ENCODE results near the gene ST6GALNAC2.
A peak's percentile ranks its signal among the peaks of the same experiment; 100 is the strongest.

Gene ST6GALNAC2

GRCh38 chr17:76549215-76549518 lies 36.5 kb downstream of the ST6GALNAC2 start:
- peaks cover 11% of the 10 kb centered on the region for H3K27me3 ChIP-seq (ENCODE audit: control insufficient read depth, insufficient read depth, low read length)
- H3K4me1 ChIP-seq (ENCODE audit: control insufficient read depth, insufficient read depth, low read length) = peaks cover 38% of the 10 kb centered on the region
- H3K9ac ChIP-seq (ENCODE audit: low read depth, low read length) = no peak overlapping the region
- H3K9me3 ChIP-seq (replicated peaks; ENCODE audit: low read length) = no peaks in the 10 kb centered on the region
- no peak overlapping the region for H3K4me3 ChIP-seq (ENCODE audit: low read length)
- no peak overlapping the region for H3K4me2 ChIP-seq (ENCODE audit: low read length)
- H3K36me3 ChIP-seq (ENCODE audit: insufficient read depth, low read length) = no peaks in the 10 kb centered on the region

GRCh38 chr17:76548378-76549214 lies 37.1 kb downstream of the ST6GALNAC2 start:
- Histone ChIP-seq H3K9ac (ENCODE audit: low read depth, low read length) (no peak overlapping the region), H3K4me3 (ENCODE audit: low read length) (no peak overlapping the region), H3K36me3 (ENCODE audit: insufficient read depth, low read length) (no peaks in the 10 kb centered on the region), H3K4me2 (ENCODE audit: low read length) (no peak overlapping the region), H3K9me3 (replicated peaks; ENCODE audit: low read length) (no peaks in the 10 kb centered on the region), H3K27me3 (ENCODE audit: control insufficient read depth, insufficient read depth, low read length) (peaks cover 17% of the 10 kb centered on the region), H3K4me1 (ENCODE audit: control insufficient read depth, insufficient read depth, low read length) (peaks cover 40% of the 10 kb centered on the region)

GRCh38 chr17:76547642-76548202 lies 37.9 kb downstream of the ST6GALNAC2 start:
- Histone ChIP-seq H3K4me2 (ENCODE audit: low read length) (no peak overlapping the region), H3K27me3 (ENCODE audit: control insufficient read depth, insufficient read depth, low read length) (peaks cover 25% of the 10 kb centered on the region), H3K9me3 (replicated peaks; ENCODE audit: low read length) (no peaks in the 10 kb centered on the region), H3K9ac (ENCODE audit: low read depth, low read length) (no peak overlapping the region), H3K4me3 (ENCODE audit: low read length) (no peak overlapping the region), H3K36me3 (ENCODE audit: insufficient read depth, low read length) (no peaks in the 10 kb centered on the region), H3K4me1 (ENCODE audit: control insufficient read depth, insufficient read depth, low read length) (peaks cover 40% of the 10 kb centered on the region)

- peak overlapping the region; percentile 25 for H3K4me3 ChIP-seq (ENCODE audit: low read length)
These were observed 38.4 kb downstream of the ST6GALNAC2 start for GRCh38 chr17:76547183-76547641.

GRCh38 chr17:76546556-76547182 lies 39.0 kb downstream of the ST6GALNAC2 start:
- Histone ChIP-seq H3K4me2 (ENCODE audit: low read length) (peak overlapping the region; percentile 72), H3K9me3 (replicated peaks; ENCODE audit: low read length) (no peaks in the 10 kb centered on the region), H3K36me3 (ENCODE audit: insufficient read depth, low read length) (no peaks in the 10 kb centered on the region), H3K9ac (ENCODE audit: low read depth, low read length) (peak overlapping the region; percentile 69), H3K4me3 (ENCODE audit: low read length) (peak overlapping the region; percentile 25), H3K27me3 (ENCODE audit: control insufficient read depth, insufficient read depth, low read length) (peaks cover 31% of the 10 kb centered on the region), H3K4me1 (ENCODE audit: control insufficient read depth, insufficient read depth, low read length) (peaks cover 39% of the 10 kb centered on the region)

More at GRCh38 chr17:76547183-76547641, 38.4 kb downstream of the ST6GALNAC2 start:
- peak overlapping the region; percentile 72 for H3K4me2 ChIP-seq (ENCODE audit: low read length)
- H3K4me1 ChIP-seq (ENCODE audit: control insufficient read depth, insufficient read depth, low read length) = peaks cover 40% of the 10 kb centered on the region
- no peaks in the 10 kb centered on the region for H3K9me3 ChIP-seq (replicated peaks; ENCODE audit: low read length)
- H3K27me3 ChIP-seq (ENCODE audit: control insufficient read depth, insufficient read depth, low read length) = peaks cover 30% of the 10 kb centered on the region
- H3K36me3 ChIP-seq (ENCODE audit: insufficient read depth, low read length) = no peaks in the 10 kb centered on the region
- peak overlapping the region; percentile 69 for H3K9ac ChIP-seq (ENCODE audit: low read depth, low read length)

- H3K4me1 ChIP-seq (ENCODE audit: control insufficient read depth, insufficient read depth, low read length) = peaks cover 36% of the 10 kb centered on the region
- peaks cover 31% of the 10 kb centered on the region for H3K27me3 ChIP-seq (ENCODE audit: control insufficient read depth, insufficient read depth, low read length)
- no peak overlapping the region for H3K4me3 ChIP-seq (ENCODE audit: low read length)
- H3K9ac ChIP-seq (ENCODE audit: low read depth, low read length) = peak overlapping the region; percentile 50
- no peaks in the 10 kb centered on the region for H3K36me3 ChIP-seq (ENCODE audit: insufficient read depth, low read length)
- H3K9me3 ChIP-seq (replicated peaks; ENCODE audit: low read length) = no peaks in the 10 kb centered on the region
- H3K4me2 ChIP-seq (ENCODE audit: low read length) = peak overlapping the region; percentile 62
These were observed 39.6 kb downstream of the ST6GALNAC2 start for GRCh38 chr17:76545918-76546555.

- Histone ChIP-seq H3K4me2 (ENCODE audit: low read length) (peak overlapping the region; percentile 0), H3K4me3 (ENCODE audit: low read length) (no peak overlapping the region), H3K27me3 (ENCODE audit: control insufficient read depth, insufficient read depth, low read length) (peaks cover 32% of the 10 kb centered on the region), H3K9me3 (replicated peaks; ENCODE audit: low read length) (no peaks in the 10 kb centered on the region), H3K4me1 (ENCODE audit: control insufficient read depth, insufficient read depth, low read length) (peaks cover 38% of the 10 kb centered on the region), H3K9ac (ENCODE audit: low read depth, low read length) (no peak overlapping the region), H3K36me3 (ENCODE audit: insufficient read depth, low read length) (no peaks in the 10 kb centered on the region)
These were observed 40.9 kb downstream of the ST6GALNAC2 start for GRCh38 chr17:76544546-76545365.

GRCh38 chr17:76543826-76544545 lies 41.7 kb downstream of the ST6GALNAC2 start:
- no peaks in the 10 kb centered on the region for H3K9me3 ChIP-seq (replicated peaks; ENCODE audit: low read length)
- no peaks in the 10 kb centered on the region for H3K36me3 ChIP-seq (ENCODE audit: insufficient read depth, low read length)
- H3K4me1 ChIP-seq (ENCODE audit: control insufficient read depth, insufficient read depth, low read length) = peaks cover 38% of the 10 kb centered on the region
- H3K4me2 ChIP-seq (ENCODE audit: low read length) = peak overlapping the region; percentile 0
- peaks cover 40% of the 10 kb centered on the region for H3K27me3 ChIP-seq (ENCODE audit: control insufficient read depth, insufficient read depth, low read length)
- no peak overlapping the region for H3K4me3 ChIP-seq (ENCODE audit: low read length)
- H3K9ac ChIP-seq (ENCODE audit: low read depth, low read length) = no peak overlapping the region

GRCh38 chr17:76543482-76543825 lies 42.2 kb downstream of the ST6GALNAC2 start:
- H3K9me3 ChIP-seq (replicated peaks; ENCODE audit: low read length) = no peaks in the 10 kb centered on the region
- peaks cover 41% of the 10 kb centered on the region for H3K4me1 ChIP-seq (ENCODE audit: control insufficient read depth, insufficient read depth, low read length)
- H3K9ac ChIP-seq (ENCODE audit: low read depth, low read length) = no peak overlapping the region
- H3K27me3 ChIP-seq (ENCODE audit: control insufficient read depth, insufficient read depth, low read length) = peaks cover 46% of the 10 kb centered on the region
- no peak overlapping the region for H3K4me2 ChIP-seq (ENCODE audit: low read length)
- no peaks in the 10 kb centered on the region for H3K36me3 ChIP-seq (ENCODE audit: insufficient read depth, low read length)
- H3K4me3 ChIP-seq (ENCODE audit: low read length) = no peak overlapping the region

GRCh38 chr17:76542984-76543383 lies 42.7 kb downstream of the ST6GALNAC2 start:
- no peaks in the 10 kb centered on the region for H3K9me3 ChIP-seq (replicated peaks; ENCODE audit: low read length)
- no peak overlapping the region for H3K4me3 ChIP-seq (ENCODE audit: low read length)
- H3K9ac ChIP-seq (ENCODE audit: low read depth, low read length) = no peak overlapping the region
- no peak overlapping the region for H3K4me2 ChIP-seq (ENCODE audit: low read length)
- no peaks in the 10 kb centered on the region for H3K36me3 ChIP-seq (ENCODE audit: insufficient read depth, low read length)
- H3K27me3 ChIP-seq (ENCODE audit: control insufficient read depth, insufficient read depth, low read length) = peaks cover 50% of the 10 kb centered on the region
- peaks cover 46% of the 10 kb centered on the region for H3K4me1 ChIP-seq (ENCODE audit: control insufficient read depth, insufficient read depth, low read length)
